HCT116 (cell line): Measurements from ENCODE around the gene ABCC1. TPM values are rescaled to one million over a fixed set of nuclear protein-coding genes. Genes with fewer than 3 reads are reported as not detected.

Source experiments
- ATAC-seq: fragments of 200-7000 bp; cut with Tn5 transposase; 2 replicates; pipeline ENCODE4 v1.9.1; 2020; ENCODE audit warnings: mild to moderate bottlenecking, moderate library complexity
- BruUV-seq: library from RNA; stranded (reverse); fragments of 400-500 nt; replicated peaks from 2 replicates; lab custom pipeline; 2021; lab: Mats Ljungman, UMichigan
- CTCF ChIA-PET: fragments of 300-600 bp; sonication (Branson Sonifier 250); formaldehyde crosslinking; loops from one replicate; lab custom pipeline; 2021; ENCODE audit warnings: antibody characterized with exemption; lab: Charles Lee
- POLR2A ChIA-PET: fragments of 300-600, 350-600 bp; sonication (Branson Sonifier 250); formaldehyde crosslinking; loops from one replicate; lab custom pipeline; 2021; ENCODE audit warnings: antibody characterized with exemption; lab: Charles Lee
- RAD21 ChIA-PET, 2 experiments: fragments of 300-600 bp; sonication (Branson Sonifier 250); formaldehyde crosslinking; loops; one replicate each; lab custom pipeline; 2023; ENCODE audit warnings: low total read pairs in 2 of 2; ENCODE audit not compliant: uncharacterized antibody in 2 of 2, unreplicated experiment in 2 of 2, low non-redundant PET in 1 of 2; lab: Charles Lee
- DNase-seq: peaks from one replicate; pipeline ENCODE4 v3.0.0-alpha.2; 2010; ENCODE audit warnings: low read depth, low spot score
- H2AFZ ChIP-seq: fragments of 200-600 bp; shearing (Covaris generic), sonication (generic); 2 replicates; pipeline ENCODE4 v1.6.1; 2017; ENCODE audit warnings: low read depth, mixed run types, mixed read lengths, antibody characterized with exemption, low read length; ENCODE audit not compliant: poor library complexity, severe bottlenecking
- H3K27ac ChIP-seq: 2 replicates; pipeline ENCODE4 v1.5.1; 2012; ENCODE audit warnings: low read depth, low read length
- H3K27me3 ChIP-seq: fragments of 200-600 bp; sonication (generic); 2 replicates; pipeline ENCODE4 v1.6.1; 2016; ENCODE audit warnings: mixed run types, low read length, mixed read lengths; ENCODE audit not compliant: insufficient read depth
- H3K36me3 ChIP-seq, 2 experiments: fragments of 200-500 bp in 1 of 2; fragments of 200-600 bp in 1 of 2; sonication (Bioruptor generic) in 1 of 2; sonication (generic) in 1 of 2; 2 replicates each; pipeline versions ENCODE4 v1.5.1 to v1.6.1; 2014 to 2016; ENCODE audit warnings: low read length in 2 of 2, inconsistent platforms in 1 of 2, mixed read lengths in 1 of 2, mixed run types in 1 of 2; ENCODE audit not compliant: insufficient read depth in 2 of 2, control insufficient read depth in 1 of 2
- H3K4me1 ChIP-seq, 2 experiments: fragments of 200-600 bp in 1 of 2; sonication (generic) in 1 of 2; 2 replicates each; pipeline versions ENCODE4 v1.5.1 to v1.6.1; 2012 to 2017; ENCODE audit warnings: low read length in 2 of 2, inconsistent platforms in 1 of 2, mild to moderate bottlenecking in 1 of 2, mixed read lengths in 1 of 2, mixed run types in 1 of 2, moderate library complexity in 1 of 2; ENCODE audit not compliant: insufficient read depth in 2 of 2, control insufficient read depth in 1 of 2
- H3K4me2 ChIP-seq: fragments of 200-600 bp; sonication (generic); 2 replicates; pipeline ENCODE4 v1.6.1; 2017; ENCODE audit warnings: mixed run types, low read length, mixed read lengths
- H3K4me3 ChIP-seq, 2 experiments: fragments of 200-600 bp in 1 of 2; sonication (generic) in 1 of 2; replicated peaks in 1 of 2; 2 replicates each; pipeline ENCODE4 v1.5.1; 2011 to 2016; ENCODE audit warnings: low read length in 2 of 2, control low read depth in 1 of 2, low read depth in 1 of 2, mild to moderate bottlenecking in 1 of 2, mixed read lengths in 1 of 2, mixed run types in 1 of 2
- H3K79me2 ChIP-seq: fragments of 200-600 bp; sonication (generic); 2 replicates; pipeline ENCODE4 v1.6.1; 2017; ENCODE audit warnings: mild to moderate bottlenecking, mixed run types, low read length, moderate library complexity, mixed read lengths; ENCODE audit not compliant: insufficient read depth
- H3K9ac ChIP-seq: fragments of 200-600 bp; sonication (generic); 2 replicates; pipeline ENCODE4 v1.6.1; 2016; ENCODE audit warnings: low read length, mixed read lengths
- H3K9me2 ChIP-seq: fragments of 200-600 bp; sonication (generic), shearing (Covaris generic); 2 replicates; pipeline ENCODE4 v1.6.1; 2017; ENCODE audit warnings: mixed run types, mild to moderate bottlenecking, moderate library complexity; ENCODE audit not compliant: insufficient read depth
- H3K9me3 ChIP-seq, 2 experiments: fragments of 200-500 bp in 1 of 2; fragments of 200-600 bp in 1 of 2; sonication (Bioruptor generic) in 1 of 2; sonication (generic) in 1 of 2; 2 replicates each; pipeline ENCODE4 v1.6.1; 2014 to 2017; ENCODE audit warnings: low read length in 2 of 2, mixed read lengths in 2 of 2, inconsistent platforms in 1 of 2, low read depth in 1 of 2, mild to moderate bottlenecking in 1 of 2, mixed run types in 1 of 2, moderate library complexity in 1 of 2; ENCODE audit not compliant: control insufficient read depth in 1 of 2, insufficient read depth in 1 of 2
- H4K20me1 ChIP-seq: fragments of 200-600 bp; sonication (generic), shearing (Covaris generic); 2 replicates; pipeline ENCODE4 v1.6.1; 2017; ENCODE audit warnings: mixed run types, mild to moderate bottlenecking, moderate library complexity; ENCODE audit not compliant: insufficient read depth
- ATF3 ChIP-seq: IDR thresholded peaks from 2 replicates; pipeline ENCODE4 v1.6.1; 2012
- CEBPB ChIP-seq: IDR thresholded peaks from 2 replicates; pipeline ENCODE4 v1.6.1; 2012; ENCODE audit warnings: low read depth
- EGR1 ChIP-seq: IDR thresholded peaks from 2 replicates; pipeline ENCODE4 v1.6.1; 2012; ENCODE audit warnings: low read depth
- ELF1 ChIP-seq: IDR thresholded peaks from 2 replicates; pipeline ENCODE4 v1.6.1; 2012; ENCODE audit warnings: low read depth, borderline replicate concordance
- EZH2 ChIP-seq: fragments of 200-600 bp; sonication (generic); IDR thresholded peaks from 2 replicates; pipeline ENCODE4 v1.6.1; 2017; ENCODE audit warnings: antibody characterized with exemption, mixed run types
- EZH2phosphoT487 ChIP-seq: fragments of 200-600 bp; IDR thresholded peaks from 2 replicates; pipeline ENCODE4 v1.6.1; 2018; ENCODE audit warnings: antibody characterized with exemption, borderline replicate concordance
- FOSL1 ChIP-seq: IDR thresholded peaks from 2 replicates; pipeline ENCODE4 v1.6.1; 2012; ENCODE audit warnings: low read depth
- JUND ChIP-seq: IDR thresholded peaks from 2 replicates; pipeline ENCODE4 v1.6.1; 2012
- RAD21 ChIP-seq: IDR thresholded peaks from 2 replicates; pipeline ENCODE4 v1.6.1; 2012; ENCODE audit warnings: low read depth, mild to moderate bottlenecking
- SIN3A ChIP-seq: IDR thresholded peaks from 2 replicates; pipeline ENCODE4 v1.6.1; 2012; ENCODE audit warnings: low read depth
- SP1 ChIP-seq: IDR thresholded peaks from 2 replicates; pipeline ENCODE4 v1.6.1; 2012; ENCODE audit warnings: low read depth
- TCF7L2 ChIP-seq: IDR thresholded peaks from 2 replicates; pipeline ENCODE4 v1.7.0; 2011; ENCODE audit warnings: borderline replicate concordance, inconsistent platforms; ENCODE audit not compliant: insufficient read depth, insufficient read length; ENCODE audit errors: extremely low read depth
- ZFX ChIP-seq: fragments of 450-650 bp; IDR thresholded peaks from 2 replicates; pipeline ENCODE4 v1.6.1; 2017
- ZNF274 ChIP-seq: fragments of 200-500 bp; sonication (Bioruptor generic); IDR thresholded peaks from 2 replicates; pipeline ENCODE4 v1.6.1; 2014; ENCODE audit warnings: mild to moderate bottlenecking, low read depth, low read length, inconsistent platforms
- intact Hi-C: fragments of 100-400 bp; cut with micrococcal nuclease; formaldehyde crosslinking; loops from 2 replicates; pipeline ENCODE4 v1.10.0; 2022
- total RNA-seq: library from RNA; stranded (reverse); gene quantifications from one replicate; pipeline ENCODE4 v1.2.1, GENCODE V29; 2021; ENCODE audit not compliant: unreplicated experiment
- TF ChIP-seq, protein P1 (sequence below), 3 experiments: fragments of 200-600 bp in 1 of 3; sonication (generic) in 1 of 3; IDR thresholded peaks in 2 of 3; conservative IDR thresholded peaks in 1 of 3; 2 replicates each; pipeline ENCODE4 v1.5.1; 2012 to 2017; ENCODE audit warnings: low read depth in 2 of 3, low read length in 2 of 3, antibody characterized with exemption in 1 of 3, borderline replicate concordance in 1 of 3, control low read depth in 1 of 3, mild to moderate bottlenecking in 1 of 3, mixed read lengths in 1 of 3, mixed run types in 1 of 3, moderate library complexity in 1 of 3; ENCODE audit not compliant: insufficient read depth in 1 of 3
- TF ChIP-seq, protein P2 (sequence below): IDR thresholded peaks from 2 replicates; pipeline ENCODE4 v1.6.1; 2011; ENCODE audit warnings: mild to moderate bottlenecking, low read length, moderate library complexity; ENCODE audit not compliant: insufficient replicate concordance; ENCODE audit errors: extremely low read depth

ABCC1 gene
- total RNA-seq, 1 experiment from 2014 or later: 61.9 TPM

- no peak for TF ChIP-seq RAD21
- TF ChIP-seq EZH2: no peak
- no peak for TF ChIP-seq EGR1
- TF ChIP-seq ATF3: no peak
- TF ChIP-seq ZFX: no peak
- TF ChIP-seq CEBPB: no peak
Measured at GRCh38 chr16:16158741-16159374, 209.4 kb downstream of the ABCC1 start (continued).

DNA sequence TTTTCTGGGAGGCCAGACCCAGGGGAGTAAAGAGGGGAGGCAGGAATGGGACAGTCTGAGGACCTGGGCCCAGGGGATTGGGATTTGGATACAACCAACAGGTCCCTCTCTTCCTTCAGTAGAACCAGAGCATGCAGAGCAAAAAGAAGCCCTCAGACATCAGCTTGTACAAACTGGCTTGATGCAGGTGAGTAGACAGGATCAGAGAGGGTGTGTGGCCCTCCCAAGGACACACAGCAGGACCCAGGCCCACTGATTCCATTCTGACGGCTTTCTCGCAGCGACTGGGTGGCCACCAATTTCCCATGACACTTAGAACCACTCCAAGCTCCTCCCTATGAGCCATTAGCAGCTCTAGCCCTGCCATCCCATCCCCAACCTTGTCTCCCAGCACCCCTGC lies 210.2 kb downstream of the ABCC1 start:
- ChIA-PET CTCF (no interaction called here), RAD21 (no interaction called here), POLR2A (no interaction called here)
- Histone ChIP-seq H3K9ac (no peak overlapping the region), H3K9me3 (no peaks in the 10 kb centered on the region), H3K79me2 (no peaks in the 10 kb centered on the region), H3K4me3 (no peak overlapping the region), H3K9me2 (no peaks in the 10 kb centered on the region), H3K4me1 (no peaks in the 10 kb centered on the region), H3K27me3 (no peaks in the 10 kb centered on the region), H3K36me3 (no peaks in the 10 kb centered on the region), H3K27ac (no peak overlapping the region), H2AFZ (no peak overlapping the region), H4K20me1 (no peaks in the 10 kb centered on the region), H3K4me2 (no peak overlapping the region)
- no peak for DNase-seq
- no TSS peak for BruUV-seq
- intact Hi-C loops: no loop called here
- ATAC-seq: no peak
- TF ChIP-seq RAD21 (no peak), SIN3A (no peak), EGR1 (no peak), ELF1 (no peak), ZNF274 (no peak), TCF7L2 (no peak), EZH2 (no peak), FOSL1 (no peak), JUND (no peak), EZH2phosphoT487 (no peak), SP1 (no peak)
- TF ChIP-seq, protein P1, sequence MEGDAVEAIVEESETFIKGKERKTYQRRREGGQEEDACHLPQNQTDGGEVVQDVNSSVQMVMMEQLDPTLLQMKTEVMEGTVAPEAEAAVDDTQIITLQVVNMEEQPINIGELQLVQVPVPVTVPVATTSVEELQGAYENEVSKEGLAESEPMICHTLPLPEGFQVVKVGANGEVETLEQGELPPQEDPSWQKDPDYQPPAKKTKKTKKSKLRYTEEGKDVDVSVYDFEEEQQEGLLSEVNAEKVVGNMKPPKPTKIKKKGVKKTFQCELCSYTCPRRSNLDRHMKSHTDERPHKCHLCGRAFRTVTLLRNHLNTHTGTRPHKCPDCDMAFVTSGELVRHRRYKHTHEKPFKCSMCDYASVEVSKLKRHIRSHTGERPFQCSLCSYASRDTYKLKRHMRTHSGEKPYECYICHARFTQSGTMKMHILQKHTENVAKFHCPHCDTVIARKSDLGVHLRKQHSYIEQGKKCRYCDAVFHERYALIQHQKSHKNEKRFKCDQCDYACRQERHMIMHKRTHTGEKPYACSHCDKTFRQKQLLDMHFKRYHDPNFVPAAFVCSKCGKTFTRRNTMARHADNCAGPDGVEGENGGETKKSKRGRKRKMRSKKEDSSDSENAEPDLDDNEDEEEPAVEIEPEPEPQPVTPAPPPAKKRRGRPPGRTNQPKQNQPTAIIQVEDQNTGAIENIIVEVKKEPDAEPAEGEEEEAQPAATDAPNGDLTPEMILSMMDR (IDR thresholded peaks at IDR 0.05 in 2 of 3, conservative IDR thresholded peaks at IDR 0.05 in 1 of 3; ENCODE audit: borderline replicate concordance in 1 of 3, insufficient read depth in 1 of 3, low read depth in 2 of 3, low read length in 2 of 3): no peak
- TF ChIP-seq, protein P2, sequence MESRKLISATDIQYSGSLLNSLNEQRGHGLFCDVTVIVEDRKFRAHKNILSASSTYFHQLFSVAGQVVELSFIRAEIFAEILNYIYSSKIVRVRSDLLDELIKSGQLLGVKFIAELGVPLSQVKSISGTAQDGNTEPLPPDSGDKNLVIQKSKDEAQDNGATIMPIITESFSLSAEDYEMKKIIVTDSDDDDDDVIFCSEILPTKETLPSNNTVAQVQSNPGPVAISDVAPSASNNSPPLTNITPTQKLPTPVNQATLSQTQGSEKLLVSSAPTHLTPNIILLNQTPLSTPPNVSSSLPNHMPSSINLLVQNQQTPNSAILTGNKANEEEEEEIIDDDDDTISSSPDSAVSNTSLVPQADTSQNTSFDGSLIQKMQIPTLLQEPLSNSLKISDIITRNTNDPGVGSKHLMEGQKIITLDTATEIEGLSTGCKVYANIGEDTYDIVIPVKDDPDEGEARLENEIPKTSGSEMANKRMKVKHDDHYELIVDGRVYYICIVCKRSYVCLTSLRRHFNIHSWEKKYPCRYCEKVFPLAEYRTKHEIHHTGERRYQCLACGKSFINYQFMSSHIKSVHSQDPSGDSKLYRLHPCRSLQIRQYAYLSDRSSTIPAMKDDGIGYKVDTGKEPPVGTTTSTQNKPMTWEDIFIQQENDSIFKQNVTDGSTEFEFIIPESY: no peak
